ENCODE results near the gene TUBB4B. TPM values are rescaled to one million over a fixed set of nuclear protein-coding genes. Genes with fewer than 3 reads are reported as not detected.

The TUBB4B gene
- total RNA-seq, 1 experiment from 2014 or later: 424 TPM

DNA sequence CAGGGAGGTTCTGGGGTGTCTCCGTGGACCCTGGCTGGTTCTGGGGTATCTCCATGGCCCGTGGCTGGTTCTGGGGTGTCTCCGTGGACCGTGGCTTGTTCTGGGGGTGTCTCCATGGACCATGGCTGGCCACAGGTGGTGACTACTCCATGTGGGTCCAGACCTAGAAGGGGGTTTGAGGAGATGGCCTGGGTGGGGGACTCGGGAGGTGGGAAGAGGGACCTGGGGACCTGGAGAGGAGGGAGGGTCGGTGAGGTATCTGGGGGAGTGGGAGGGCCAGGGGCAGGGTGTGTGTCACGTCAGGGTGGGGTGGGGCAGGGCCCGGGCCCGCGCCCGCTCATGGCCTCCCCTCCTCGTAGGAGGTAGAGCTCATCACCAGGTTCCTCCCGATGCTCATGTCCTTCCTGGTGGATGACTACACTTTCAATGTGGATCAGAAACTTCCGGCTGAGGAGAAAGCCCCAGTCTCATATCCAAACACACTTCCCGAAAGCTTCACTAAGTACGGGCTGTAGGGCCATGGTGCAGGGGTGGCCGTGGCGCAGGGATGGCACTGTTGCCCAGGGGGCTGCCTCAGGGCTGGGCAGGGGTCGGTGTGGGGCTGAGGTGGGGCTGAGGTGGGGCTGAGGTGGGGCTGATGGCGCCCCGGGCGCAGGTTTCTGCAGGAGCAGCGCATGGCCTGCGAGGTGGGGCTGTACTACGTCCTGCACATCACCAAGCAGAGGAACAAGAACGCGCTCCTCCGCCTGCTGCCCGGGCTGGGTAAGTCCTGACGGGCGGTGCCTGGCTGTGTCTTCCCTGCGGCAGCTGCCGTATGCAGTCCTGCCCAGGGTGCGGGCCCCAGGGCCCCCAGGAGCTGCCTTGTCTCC lies 25.7 kb downstream of the TUBB4B start:
- Histone ChIP-seq H3K79me2 (ENCODE audit: low read length) (no peaks in the 10 kb centered on the region), H3F3A (ENCODE audit: low read length, unreplicated experiment) (no peaks in the 10 kb centered on the region), H3K9me3 (ENCODE audit: low read length) (no peaks in the 10 kb centered on the region), H3K4me3 (ENCODE audit: low read length) (no peak overlapping the region), H2AFZ (ENCODE audit: low read length) (no peak overlapping the region), H4K20me1 (ENCODE audit: low read length) (no peaks in the 10 kb centered on the region), H3K4me2 (ENCODE audit: low read length) (no peak overlapping the region), H3K36me3 (ENCODE audit: low read depth, low read length) (0 out of 2 replicates have a peak, but pooled peaks cover 6% of the 10 kb centered on the region), H3K27me3 (ENCODE audit: low read length) (no peaks in the 10 kb centered on the region), H3K27ac (ENCODE audit: low read length) (no peak overlapping the region), H3K9ac (ENCODE audit: low read length) (no peak overlapping the region), H3K4me1 (ENCODE audit: insufficient read depth, low read length) (no peaks in the 10 kb centered on the region), H3K9me2 (replicated peaks; ENCODE audit: low read length) (no peaks in the 10 kb centered on the region)
- ChIA-PET CTCF (no interaction called here), POLR2A (ENCODE audit: unreplicated experiment) (no interaction called here)
- no TSS peak for BruUV-seq (replicated peaks)
- TF ChIP-seq EZH2 (IDR thresholded peaks at IDR 0.05; ENCODE audit: low read length, unreplicated experiment) (no peak), EZH2phosphoT487 (IDR thresholded peaks at IDR 0.05; ENCODE audit: borderline replicate concordance, low read length) (no peak)
- TF ChIP-seq, protein P1, sequence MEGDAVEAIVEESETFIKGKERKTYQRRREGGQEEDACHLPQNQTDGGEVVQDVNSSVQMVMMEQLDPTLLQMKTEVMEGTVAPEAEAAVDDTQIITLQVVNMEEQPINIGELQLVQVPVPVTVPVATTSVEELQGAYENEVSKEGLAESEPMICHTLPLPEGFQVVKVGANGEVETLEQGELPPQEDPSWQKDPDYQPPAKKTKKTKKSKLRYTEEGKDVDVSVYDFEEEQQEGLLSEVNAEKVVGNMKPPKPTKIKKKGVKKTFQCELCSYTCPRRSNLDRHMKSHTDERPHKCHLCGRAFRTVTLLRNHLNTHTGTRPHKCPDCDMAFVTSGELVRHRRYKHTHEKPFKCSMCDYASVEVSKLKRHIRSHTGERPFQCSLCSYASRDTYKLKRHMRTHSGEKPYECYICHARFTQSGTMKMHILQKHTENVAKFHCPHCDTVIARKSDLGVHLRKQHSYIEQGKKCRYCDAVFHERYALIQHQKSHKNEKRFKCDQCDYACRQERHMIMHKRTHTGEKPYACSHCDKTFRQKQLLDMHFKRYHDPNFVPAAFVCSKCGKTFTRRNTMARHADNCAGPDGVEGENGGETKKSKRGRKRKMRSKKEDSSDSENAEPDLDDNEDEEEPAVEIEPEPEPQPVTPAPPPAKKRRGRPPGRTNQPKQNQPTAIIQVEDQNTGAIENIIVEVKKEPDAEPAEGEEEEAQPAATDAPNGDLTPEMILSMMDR (conservative IDR thresholded peaks at IDR 0.05; ENCODE audit: low read depth, low read length): no peak
- intact Hi-C loops (cut with micrococcal nuclease): no loop called here
- no peak for ATAC-seq
- DNase-seq: no peak

DNA sequence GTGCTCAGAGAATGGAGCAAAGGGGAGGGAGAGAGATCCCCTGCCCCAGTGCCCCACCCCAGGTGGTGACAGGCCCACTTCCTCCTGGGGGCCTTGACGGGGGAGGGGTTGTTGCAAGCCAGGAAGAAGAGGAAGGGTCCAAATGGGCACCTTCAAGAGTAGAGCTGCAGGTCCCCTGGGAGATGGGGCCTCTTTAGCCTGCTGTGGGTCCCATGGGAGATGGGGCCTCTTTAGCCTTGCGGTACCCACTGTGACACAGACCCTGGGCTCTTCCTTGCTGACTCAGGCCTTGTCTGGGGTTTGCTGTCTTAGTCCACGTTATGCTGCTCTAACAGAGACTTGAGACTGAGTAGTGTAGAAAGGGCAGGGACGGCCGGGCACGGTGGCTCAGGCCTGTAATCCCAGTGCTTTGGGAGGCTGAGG lies 26.9 kb downstream of the TUBB4B start:
- 0 out of 2 replicates have a peak, but pooled peaks cover 6% of the 10 kb centered on the region for H3K36me3 ChIP-seq (ENCODE audit: low read depth, low read length)
- intact Hi-C loops (cut with micrococcal nuclease): no loop called here
- BruUV-seq (replicated peaks): no TSS peak
- DNase-seq (no peak), ATAC-seq (no peak)
- H3K9me2 ChIP-seq (replicated peaks; ENCODE audit: low read length): no peaks in the 10 kb centered on the region
- ChIA-PET POLR2A (ENCODE audit: unreplicated experiment) (no interaction called here), CTCF (no interaction called here)
- no peak overlapping the region for H3K4me2 ChIP-seq (ENCODE audit: low read length)
- no peak overlapping the region for H3K4me3 ChIP-seq (ENCODE audit: low read length)
- H3F3A ChIP-seq (ENCODE audit: low read length, unreplicated experiment): no peaks in the 10 kb centered on the region
- H3K27me3 ChIP-seq (ENCODE audit: low read length): no peaks in the 10 kb centered on the region
- H2AFZ ChIP-seq (ENCODE audit: low read length): no peak overlapping the region
- no peak overlapping the region for H3K27ac ChIP-seq (ENCODE audit: low read length)
- TF ChIP-seq EZH2phosphoT487 (IDR thresholded peaks at IDR 0.05; ENCODE audit: borderline replicate concordance, low read length) (no peak), EZH2 (IDR thresholded peaks at IDR 0.05; ENCODE audit: low read length, unreplicated experiment) (no peak)
- TF ChIP-seq, protein P1 (conservative IDR thresholded peaks at IDR 0.05; ENCODE audit: low read depth, low read length): no peak
- no peaks in the 10 kb centered on the region for H4K20me1 ChIP-seq (ENCODE audit: low read length)
- no peaks in the 10 kb centered on the region for H3K4me1 ChIP-seq (ENCODE audit: insufficient read depth, low read length)
- no peak overlapping the region for H3K9ac ChIP-seq (ENCODE audit: low read length)
- no peaks in the 10 kb centered on the region for H3K9me3 ChIP-seq (ENCODE audit: low read length)
- no peaks in the 10 kb centered on the region for H3K79me2 ChIP-seq (ENCODE audit: low read length)

Data from PC-3 (cell line).